Activated CD4-positive, alpha-beta T cell treated with anti-CD3 and anti-CD28 coated beads, Interleukin-2, amount 10 ng/mL, durations not matched to agents 24 days and 14 days (primary cell): ENCODE data around the gene MYL11. TPM values are rescaled to one million over a fixed set of nuclear protein-coding genes. Genes with fewer than 3 reads are reported as not detected.

Experiments used
- DNase-seq: peaks from one replicate; pipeline ENCODE4 v3.0.0; 2022
- H3K27ac Mint-ChIP-seq: one replicate; pipeline ENCODE4 v1.8.0; 2022; ENCODE audit warnings: mild to moderate bottlenecking, mixed read lengths
- H3K27me3 Mint-ChIP-seq: one replicate; pipeline ENCODE4 v1.8.0; 2022; ENCODE audit warnings: mixed read lengths
- H3K36me3 Mint-ChIP-seq: one replicate; pipeline ENCODE4 v1.8.0; 2022; ENCODE audit warnings: low read depth, mild to moderate bottlenecking, mixed read lengths
- H3K4me1 Mint-ChIP-seq: one replicate; pipeline ENCODE4 v1.8.0; 2021; ENCODE audit warnings: mixed read lengths
- H3K4me3 Mint-ChIP-seq: one replicate; pipeline ENCODE4 v1.8.0; 2022; ENCODE audit warnings: mild to moderate bottlenecking, moderate library complexity, mixed read lengths
- H3K9me3 Mint-ChIP-seq: one replicate; pipeline ENCODE4 v1.8.0; 2021; ENCODE audit warnings: mixed read lengths
- intact Hi-C: fragments of 100-400 bp; cut with micrococcal nuclease; formaldehyde crosslinking; loops from one replicate; pipeline ENCODE4 v1.15.1; 2023
- total RNA-seq: library from RNA; stranded (reverse); gene quantifications from 2 replicates; pipeline ENCODE4 v1.2.3, GENCODE V29; 2022

MYL11 gene
- total RNA-seq, 1 donor from 2014 or later = 1.0 TPM

DNA sequence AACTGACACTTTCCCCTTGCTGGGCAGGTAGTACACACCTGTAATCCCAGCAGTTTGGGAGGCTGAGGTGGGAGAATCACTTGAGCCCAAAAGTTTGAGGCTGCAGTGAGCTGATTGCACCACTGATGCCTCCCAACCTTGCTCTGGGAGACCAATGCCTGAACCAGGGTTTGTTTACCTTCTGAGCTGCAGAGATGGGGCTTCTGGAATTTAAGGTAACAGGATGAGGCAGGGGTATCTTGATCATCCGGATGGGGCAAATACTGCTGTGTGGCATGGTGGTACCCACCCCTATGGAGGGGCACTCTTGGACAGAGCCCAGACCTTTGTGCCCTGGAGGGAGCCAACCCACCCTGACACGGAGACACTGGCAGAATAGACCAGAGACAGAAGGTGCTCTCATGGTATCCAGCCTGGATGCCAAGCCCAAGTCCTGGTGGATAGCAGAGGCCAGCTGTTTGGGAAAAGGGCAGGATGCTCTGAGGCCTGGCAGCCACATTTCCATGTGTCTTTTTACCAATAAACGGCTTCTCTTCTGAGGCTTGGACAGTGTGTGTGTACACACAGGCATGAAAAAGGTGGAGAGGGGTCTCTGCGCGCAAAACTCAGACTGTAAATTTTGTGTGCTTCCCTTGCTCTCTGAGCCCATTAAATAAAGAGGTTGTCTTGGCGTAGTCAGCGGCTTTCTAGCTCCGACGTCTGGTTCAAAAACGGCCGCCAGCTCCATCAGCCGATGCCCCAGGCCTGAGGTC, 25.0 kb downstream of the MYL11 start:
- no peaks in the 10 kb centered on the region for H3K9me3 Mint-ChIP-seq
- H3K27ac Mint-ChIP-seq = peak overlapping the region; percentile 96
- peaks cover 21% of the 10 kb centered on the region for H3K36me3 Mint-ChIP-seq
- peaks cover 34% of the 10 kb centered on the region for H3K4me1 Mint-ChIP-seq
- H3K27me3 Mint-ChIP-seq = peaks cover 4% of the 10 kb centered on the region
- no peak for DNase-seq
- peak overlapping the region; percentile 85 for H3K4me3 Mint-ChIP-seq
- intact Hi-C loops = loop anchor here (1.0 kb wide), 3 partner anchors 10 to 29 kb away; partner anchors contain the start of gene TBC1D10B

DNA sequence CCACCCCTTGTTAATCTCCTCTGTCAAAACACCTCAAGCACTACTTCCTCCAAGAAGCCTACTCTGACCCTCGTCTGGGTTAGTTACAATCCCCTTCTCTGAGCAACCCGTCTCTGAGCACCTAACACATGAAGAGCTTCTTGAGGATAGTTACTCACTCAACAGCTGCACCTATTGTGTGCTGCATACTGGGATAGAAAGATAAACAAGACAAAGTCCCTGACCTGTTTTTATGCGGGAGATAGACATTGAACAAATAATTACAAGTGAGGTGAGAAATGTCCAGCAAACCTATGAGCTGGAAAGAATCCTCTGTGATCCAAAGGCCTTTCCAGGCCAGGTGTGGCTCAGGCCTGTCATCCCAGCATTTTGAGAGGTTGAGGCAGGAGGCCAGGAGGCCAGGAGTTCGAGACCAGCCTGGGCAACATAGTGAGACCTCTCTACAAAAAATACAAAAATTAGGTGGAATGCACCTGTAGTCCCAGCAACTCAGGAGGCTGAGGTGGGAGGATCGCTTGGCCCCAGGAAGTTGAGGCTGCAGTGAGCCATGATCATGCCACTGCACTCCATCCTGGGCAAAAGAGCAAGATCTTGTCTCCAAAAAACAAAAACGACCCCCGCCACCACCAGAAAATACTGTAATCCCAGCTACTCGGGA, 27.3 kb downstream of the MYL11 start:
- Mint-ChIP-seq H3K4me3 (peak overlapping the region; percentile 85), H3K4me1 (peaks cover 28% of the 10 kb centered on the region), H3K9me3 (no peaks in the 10 kb centered on the region), H3K27me3 (peaks cover 6% of the 10 kb centered on the region), H3K36me3 (peaks cover 19% of the 10 kb centered on the region), H3K27ac (peak overlapping the region; percentile 23)
- DNase-seq = no peak
- intact Hi-C loops = no loop called here

GRCh38 chr16:30406795-30407101, 32.1 kb downstream of the MYL11 start:
- peaks cover 14% of the 10 kb centered on the region for H3K36me3 Mint-ChIP-seq
- H3K4me1 Mint-ChIP-seq = peaks cover 25% of the 10 kb centered on the region
- intact Hi-C loops = loop anchor here (1.0 to 5.0 kb wide), 5 partner anchors 11 to 69 kb away; partner anchors contain the start of genes TBC1D10B and ZNF48
- no peaks in the 10 kb centered on the region for H3K9me3 Mint-ChIP-seq
- H3K4me3 Mint-ChIP-seq = peak overlapping the region; percentile 94
- DNase-seq = no peak
- H3K27me3 Mint-ChIP-seq = peaks cover 6% of the 10 kb centered on the region
- peak overlapping the region; percentile 99 for H3K27ac Mint-ChIP-seq

DNA sequence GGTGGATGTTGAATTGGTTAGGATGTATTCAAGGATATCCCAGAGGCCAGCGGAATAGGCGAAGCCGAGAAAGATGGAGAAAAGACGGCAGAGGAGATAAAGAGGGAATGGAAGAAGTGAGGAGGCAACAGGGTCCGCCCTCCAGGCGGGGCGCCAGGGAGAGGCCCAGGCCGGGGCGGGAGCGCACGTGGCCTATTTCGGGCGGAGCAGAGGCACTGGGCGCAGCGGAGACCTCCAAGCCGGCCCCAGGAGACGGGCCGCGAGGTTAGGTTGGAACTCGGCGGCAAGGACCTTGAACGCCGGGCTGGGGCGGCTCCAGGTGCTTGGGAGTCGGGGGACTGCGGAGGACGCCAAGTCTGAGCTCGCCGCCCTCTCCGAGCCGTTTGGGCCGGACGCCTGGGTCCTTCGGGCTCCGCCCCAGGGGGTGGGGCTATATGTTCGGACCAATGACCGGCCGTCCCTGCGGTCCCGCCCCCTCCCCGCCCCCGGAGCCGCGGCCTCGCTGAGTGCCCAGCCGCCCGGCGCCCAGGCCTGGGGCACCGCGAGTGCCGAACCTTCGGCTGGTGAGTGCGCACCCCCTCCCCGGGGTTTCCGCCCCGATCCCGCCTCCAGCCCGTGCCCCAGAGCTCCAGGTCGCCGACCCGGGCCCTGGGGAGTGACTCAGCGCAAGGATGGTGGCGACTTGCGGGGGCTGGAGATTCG, 32.7 kb downstream of the MYL11 start, which contains the start of gene ZNF771:
TSS of gene ZNF771 (plus strand) at position 505 of the 702 bp plus-strand sequence. CDS start 448 bp downstream, outside the sequence.
- peaks cover 29% of the 10 kb centered on the region for H3K4me1 Mint-ChIP-seq
- H3K36me3 Mint-ChIP-seq = peaks cover 18% of the 10 kb centered on the region
- no peaks in the 10 kb centered on the region for H3K9me3 Mint-ChIP-seq
- H3K27ac Mint-ChIP-seq = peak within 1 kb of the TSS; percentile 99
- H3K27me3 Mint-ChIP-seq = peaks cover 6% of the 10 kb centered on the region
- intact Hi-C loops = loop anchor here (1.0 to 5.0 kb wide), 5 partner anchors 10 to 70 kb away; partner anchors contain the start of genes TBC1D10B and ZNF48
- peak within 1 kb of the TSS; percentile 94 for H3K4me3 Mint-ChIP-seq
- peak; percentile 97 for DNase-seq

GRCh38 chr16:30407804-30408534, 33.4 kb downstream of the MYL11 start:
- Mint-ChIP-seq H3K36me3 (peaks cover 21% of the 10 kb centered on the region), H3K4me1 (peaks cover 29% of the 10 kb centered on the region), H3K27me3 (peaks cover 5% of the 10 kb centered on the region), H3K27ac (peak overlapping the region; percentile 91), H3K4me3 (peak overlapping the region; percentile 94), H3K9me3 (no peaks in the 10 kb centered on the region)
- intact Hi-C loops = loop anchor here (1.0 to 5.0 kb wide), 6 partner anchors 9 to 71 kb away; partner anchors contain the start of genes SEPTIN1, TBC1D10B and ZNF48
- DNase-seq = peak; percentile 62

DNA sequence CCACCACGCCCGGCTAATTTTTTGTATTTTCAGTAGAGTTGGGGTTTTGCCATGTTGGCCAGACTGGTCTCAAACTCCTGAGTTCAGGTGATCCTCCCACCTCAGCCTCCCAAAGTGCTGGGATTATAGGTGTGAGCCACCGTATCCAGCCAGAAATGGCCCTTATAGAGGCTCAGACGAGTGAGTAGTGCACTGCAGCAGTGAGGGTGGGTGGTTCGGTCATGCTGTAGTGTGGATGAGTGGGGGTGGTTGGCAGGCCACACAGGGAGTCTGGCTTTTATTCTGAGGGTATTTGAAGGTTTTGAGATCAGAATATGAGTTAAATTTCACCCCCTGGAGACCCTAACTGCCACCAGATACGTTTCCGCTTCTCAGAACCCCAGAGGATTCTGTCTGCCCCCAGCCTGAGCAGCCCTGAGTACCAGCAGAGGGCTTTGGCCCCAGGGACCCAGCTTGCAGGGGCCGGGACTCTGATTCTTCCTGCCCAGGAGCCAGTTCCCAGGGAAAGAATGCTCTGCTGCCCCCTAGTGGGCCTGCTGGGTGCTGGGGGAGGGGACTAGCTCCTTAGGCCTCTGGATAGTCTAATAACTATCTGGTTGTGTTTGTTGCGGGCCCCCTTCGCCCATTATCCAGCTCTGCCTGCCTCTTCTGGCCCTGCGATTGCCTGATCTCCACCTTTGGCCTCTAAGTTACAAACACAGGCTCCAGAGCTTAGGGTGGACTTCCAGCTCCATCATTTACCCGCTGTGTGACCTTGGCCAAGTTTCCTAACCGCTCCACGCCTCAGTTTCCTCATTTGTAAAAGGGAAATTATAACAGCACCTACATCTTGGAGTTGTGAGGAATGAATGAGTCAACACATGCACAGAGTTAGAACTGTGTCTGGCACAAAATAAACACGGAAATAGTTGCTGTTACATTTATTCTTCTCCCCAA, 34.8 kb downstream of the MYL11 start:
- H3K9me3 Mint-ChIP-seq = no peaks in the 10 kb centered on the region
- peaks cover 26% of the 10 kb centered on the region for H3K36me3 Mint-ChIP-seq
- peak; percentile 98 for DNase-seq
- peak overlapping the region; percentile 94 for H3K4me3 Mint-ChIP-seq
- H3K4me1 Mint-ChIP-seq = peaks cover 31% of the 10 kb centered on the region
- peaks cover 2% of the 10 kb centered on the region for H3K27me3 Mint-ChIP-seq
- intact Hi-C loops = loop anchor here (1.0 to 5.0 kb wide), 3 partner anchors 9 to 72 kb away; partner anchors contain the start of gene SEPTIN1
- peak overlapping the region; percentile 34 for H3K27ac Mint-ChIP-seq

DNA sequence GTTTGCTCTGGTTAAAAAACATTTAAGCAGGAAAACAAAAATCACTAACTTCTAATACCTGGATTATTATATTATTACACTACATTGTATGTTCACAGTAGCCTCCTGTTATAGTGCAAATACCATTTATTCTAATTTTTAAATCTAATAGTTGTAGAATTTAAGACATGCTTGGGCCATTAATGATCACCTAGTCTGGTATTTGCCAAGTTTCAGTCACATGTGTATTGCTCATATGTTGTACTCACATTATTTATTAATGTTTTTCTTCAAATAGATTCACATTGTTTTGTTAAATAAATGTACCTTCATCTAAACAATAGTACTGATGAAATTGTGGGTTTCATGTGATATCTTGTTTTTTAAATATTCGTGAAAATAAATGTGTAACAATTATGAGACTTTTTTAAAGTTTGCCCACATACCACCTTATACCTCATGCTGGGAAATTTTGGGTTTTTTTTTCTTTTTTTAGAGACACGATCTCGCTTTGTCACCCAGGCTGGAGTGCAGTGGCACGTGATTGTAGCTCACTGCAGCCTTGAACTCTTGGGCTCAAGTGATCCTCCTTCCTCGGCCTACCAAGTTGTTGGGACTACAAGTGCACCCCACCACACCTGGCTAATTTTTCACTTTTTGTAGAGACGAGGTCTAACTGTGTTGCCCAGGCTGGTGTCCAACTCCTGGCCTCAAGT, 38.7 kb downstream of the MYL11 start:
- no peaks in the 10 kb centered on the region for H3K27me3 Mint-ChIP-seq
- no peaks in the 10 kb centered on the region for H3K9me3 Mint-ChIP-seq
- intact Hi-C loops = no loop called here
- DNase-seq = no peak
- no peak overlapping the region for H3K27ac Mint-ChIP-seq
- H3K4me1 Mint-ChIP-seq = peaks cover 38% of the 10 kb centered on the region
- H3K36me3 Mint-ChIP-seq = peaks cover 36% of the 10 kb centered on the region
- no peak overlapping the region for H3K4me3 Mint-ChIP-seq

DNA sequence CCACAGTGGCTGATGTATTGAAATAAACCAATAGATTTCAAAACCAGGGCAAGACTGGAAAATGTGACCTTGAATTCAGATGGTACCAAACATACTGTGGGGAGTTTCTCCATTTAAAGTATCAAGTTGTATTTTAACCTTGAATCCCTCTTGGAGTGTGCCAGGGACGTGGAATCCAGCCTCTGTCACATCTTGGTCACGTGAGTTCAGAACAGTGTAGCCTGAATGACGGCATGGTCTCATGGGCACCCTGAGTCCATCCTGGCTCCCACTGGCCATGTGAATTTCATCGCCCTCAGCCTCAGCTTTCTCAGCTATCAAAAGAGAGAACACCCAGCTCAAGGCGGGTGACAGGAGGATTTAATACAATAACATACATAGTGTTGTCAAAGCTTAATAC, 39.6 kb downstream of the MYL11 start:
- no peak for DNase-seq

GRCh38 chr16:30416047-30416603, 41.5 kb downstream of the MYL11 start:
- Mint-ChIP-seq H3K27me3 (no peaks in the 10 kb centered on the region), H3K36me3 (peaks cover 44% of the 10 kb centered on the region), H3K9me3 (no peaks in the 10 kb centered on the region), H3K27ac (peak overlapping the region; percentile 17), H3K4me1 (peaks cover 32% of the 10 kb centered on the region), H3K4me3 (no peak overlapping the region)
- DNase-seq = no peak
- intact Hi-C loops = loop anchor here (5.0 kb wide), 1 partner anchor 241 kb away; the partner anchor contains the start of gene FBRS

More for the DNA sequence above, 39.6 kb downstream of the MYL11 start:
- Mint-ChIP-seq H3K36me3 (peaks cover 41% of the 10 kb centered on the region), H3K4me3 (no peak overlapping the region), H3K9me3 (no peaks in the 10 kb centered on the region), H3K27me3 (no peaks in the 10 kb centered on the region), H3K4me1 (peaks cover 35% of the 10 kb centered on the region), H3K27ac (no peak overlapping the region)
- intact Hi-C loops = no loop called here

- no peaks in the 10 kb centered on the region for H3K9me3 Mint-ChIP-seq
- H3K4me3 Mint-ChIP-seq = peak overlapping the region; percentile 51
- H3K4me1 Mint-ChIP-seq = peaks cover 35% of the 10 kb centered on the region
- H3K27me3 Mint-ChIP-seq = no peaks in the 10 kb centered on the region
- DNase-seq = no peak
- H3K27ac Mint-ChIP-seq = no peak overlapping the region
- peaks cover 46% of the 10 kb centered on the region for H3K36me3 Mint-ChIP-seq
- intact Hi-C loops = loop anchor here (1.0 to 5.0 kb wide), 2 partner anchors 10 to 240 kb away; partner anchors contain the start of genes FBRS and ZNF771
Measured at GRCh38 chr16:30416624-30417528, 42.3 kb downstream of the MYL11 start.
